DLD1 (cell line): ENCODE results near the gene ABLIM3.
"Not testable (repeated sequence)": the region's sequence is repeated elsewhere in the genome, so short reads cannot be mapped to it uniquely, and the experiment has no call there.

Experiments used
- in situ Hi-C: cut with HindIII; loops from 2 replicates; pipeline ENCODE4 v1.10.0; 2017; ENCODE audit warnings: low sequenced_read_pairs

The ABLIM3 gene

GRCh38 chr5:149247726-149248125 is 106.4 kb downstream of the ABLIM3 start:
- in situ Hi-C loops = no loop called here

GRCh38 chr5:149251546-149251945 is 110.3 kb downstream of the ABLIM3 start:
- in situ Hi-C loops = no loop called here

GRCh38 chr5:149254506-149254905 is 113.2 kb downstream of the ABLIM3 start:
- in situ Hi-C loops = no loop called here

- in situ Hi-C loops = no loop called here
Measured at GRCh38 chr5:149256451-149256850, 115.2 kb downstream of the ABLIM3 start.

- in situ Hi-C loops = no loop called here
Measured at GRCh38 chr5:149257131-149257530, 115.8 kb downstream of the ABLIM3 start.

- in situ Hi-C loops = no loop called here
Measured at GRCh38 chr5:149257889-149258705, 116.8 kb downstream of the ABLIM3 start.

- in situ Hi-C loops = no loop called here
Measured at GRCh38 chr5:149260761-149261160, 119.5 kb downstream of the ABLIM3 start.

GRCh38 chr5:149261246-149261645 is 120.0 kb downstream of the ABLIM3 start:
- in situ Hi-C loops = no loop called here

GRCh38 chr5:149262315-149262714 is 121.0 kb downstream of the ABLIM3 start:
- in situ Hi-C loops = no loop called here

GRCh38 chr5:149264439-149265067 is 123.3 kb downstream of the ABLIM3 start:
- in situ Hi-C loops = no loop called here

- in situ Hi-C loops = no loop called here
Measured at GRCh38 chr5:149265068-149265465, 123.8 kb downstream of the ABLIM3 start.

- in situ Hi-C loops = no loop called here
Measured at GRCh38 chr5:149265597-149265996, 124.3 kb downstream of the ABLIM3 start.

- in situ Hi-C loops = no loop called here
Measured at GRCh38 chr5:149267241-149267973, 126.1 kb downstream of the ABLIM3 start.

GRCh38 chr5:149268928-149269557 is 127.8 kb downstream of the ABLIM3 start:
- in situ Hi-C loops = no loop called here

GRCh38 chr5:149271195-149271715 is 130.0 kb downstream of the ABLIM3 start:
- in situ Hi-C loops = no loop called here

GRCh38 chr5:149271716-149272563 is 130.6 kb downstream of the ABLIM3 start, which contains the start of gene AFAP1L1:
Gene AFAP1L1 (plus strand): TSS chr5:149271859. CDS start chr5:149271969, 110 bp downstream.
- in situ Hi-C loops = no loop called here

- in situ Hi-C loops = not testable (repeated sequence)
Measured at GRCh38 chr5:149272781-149273180, 131.5 kb downstream of the ABLIM3 start.

GRCh38 chr5:149273237-149273636 is 131.9 kb downstream of the ABLIM3 start:
- in situ Hi-C loops = no loop called here

GRCh38 chr5:149273950-149274349 is 132.7 kb downstream of the ABLIM3 start:
- in situ Hi-C loops = no loop called here

GRCh38 chr5:149274939-149275338 is 133.6 kb downstream of the ABLIM3 start:
- in situ Hi-C loops = loop anchor here (5.0 kb wide), 1 partner anchor 68 kb away; no protein-coding TSS in a partner anchor
